T-helper 1 cell treated with Interleukin-12 subunit alpha and Interleukin-12 subunit beta and Interleukin-4 antibody, amounts not matched to agents 30 μg/mL and 1 μg/mL, for 36 hours (primary cell): Measurements from ENCODE around the gene NOBOX.

ENCODE experiments used
- H3K27ac Mint-ChIP-seq: one replicate; pipeline ENCODE4 v1.8.0; 2021; ENCODE audit warnings: mild to moderate bottlenecking, mixed read lengths
- H3K27me3 Mint-ChIP-seq: one replicate; pipeline ENCODE4 v1.8.0; 2021; ENCODE audit warnings: low read depth, mixed read lengths
- H3K36me3 Mint-ChIP-seq: one replicate; pipeline ENCODE4 v1.8.0; 2021; ENCODE audit warnings: low read depth, mixed read lengths
- H3K4me1 Mint-ChIP-seq: one replicate; pipeline ENCODE4 v1.8.0; 2021; ENCODE audit warnings: low read depth, mixed read lengths
- H3K4me3 Mint-ChIP-seq: one replicate; pipeline ENCODE4 v1.8.0; 2021; ENCODE audit warnings: mild to moderate bottlenecking, moderate library complexity, mixed read lengths
- H3K9me3 Mint-ChIP-seq: one replicate; pipeline ENCODE4 v1.8.0; 2021; ENCODE audit warnings: mixed read lengths

NOBOX gene

GRCh38 chr7:144407266-144407931 is 3.9 kb upstream of the NOBOX start:
- no peaks in the 10 kb centered on the region for H3K4me1 Mint-ChIP-seq
- H3K9me3 Mint-ChIP-seq, result no peaks in the 10 kb centered on the region
- H3K27ac Mint-ChIP-seq, result no peak overlapping the region
- peaks cover 14% of the 10 kb centered on the region for H3K27me3 Mint-ChIP-seq
- no peaks in the 10 kb centered on the region for H3K36me3 Mint-ChIP-seq
- H3K4me3 Mint-ChIP-seq, result no peak overlapping the region

- Mint-ChIP-seq H3K27me3 (peaks cover 10% of the 10 kb centered on the region), H3K4me3 (no peak overlapping the region), H3K9me3 (no peaks in the 10 kb centered on the region), H3K27ac (no peak overlapping the region), H3K36me3 (no peaks in the 10 kb centered on the region), H3K4me1 (no peaks in the 10 kb centered on the region)
Measured at GRCh38 chr7:144404946-144405345, 1.5 kb upstream of the NOBOX start.

GRCh38 chr7:144403102-144403501 is 391 bp downstream of the NOBOX start:
- Mint-ChIP-seq H3K4me3 (no peak overlapping the region), H3K9me3 (no peaks in the 10 kb centered on the region), H3K36me3 (no peaks in the 10 kb centered on the region), H3K27ac (no peak overlapping the region), H3K4me1 (no peaks in the 10 kb centered on the region), H3K27me3 (peaks cover 3% of the 10 kb centered on the region)

- Mint-ChIP-seq H3K27ac (no peak overlapping the region), H3K4me1 (no peaks in the 10 kb centered on the region), H3K4me3 (no peak overlapping the region), H3K36me3 (no peaks in the 10 kb centered on the region), H3K27me3 (no peaks in the 10 kb centered on the region), H3K9me3 (no peaks in the 10 kb centered on the region)
Measured at GRCh38 chr7:144401490-144401889, 2.0 kb downstream of the NOBOX start.

GRCh38 chr7:144399946-144400345 is 3.5 kb downstream of the NOBOX start:
- Mint-ChIP-seq H3K27ac (no peak overlapping the region), H3K4me3 (no peak overlapping the region)

GRCh38 chr7:144398911-144399310 is 4.6 kb downstream of the NOBOX start:
- Mint-ChIP-seq H3K4me3 (no peak overlapping the region), H3K9me3 (no peaks in the 10 kb centered on the region), H3K36me3 (no peaks in the 10 kb centered on the region), H3K27ac (no peak overlapping the region), H3K4me1 (no peaks in the 10 kb centered on the region), H3K27me3 (peaks cover 5% of the 10 kb centered on the region)

More at GRCh38 chr7:144399946-144400345, 3.5 kb downstream of the NOBOX start:
- Mint-ChIP-seq H3K27me3 (peaks cover 5% of the 10 kb centered on the region), H3K36me3 (no peaks in the 10 kb centered on the region), H3K9me3 (no peaks in the 10 kb centered on the region), H3K4me1 (no peaks in the 10 kb centered on the region)

- Mint-ChIP-seq H3K36me3 (no peaks in the 10 kb centered on the region), H3K27ac (no peak overlapping the region), H3K4me1 (no peaks in the 10 kb centered on the region), H3K4me3 (no peak overlapping the region), H3K27me3 (peaks cover 5% of the 10 kb centered on the region), H3K9me3 (no peaks in the 10 kb centered on the region)
Measured at GRCh38 chr7:144398291-144398690, 5.2 kb downstream of the NOBOX start.

- H3K27ac Mint-ChIP-seq, result no peak overlapping the region
- no peak overlapping the region for H3K4me3 Mint-ChIP-seq
- H3K4me1 Mint-ChIP-seq, result no peaks in the 10 kb centered on the region
- H3K27me3 Mint-ChIP-seq, result peaks cover 5% of the 10 kb centered on the region
- no peaks in the 10 kb centered on the region for H3K36me3 Mint-ChIP-seq
- no peaks in the 10 kb centered on the region for H3K9me3 Mint-ChIP-seq
Measured at GRCh38 chr7:144397086-144397485, 6.4 kb downstream of the NOBOX start.

GRCh38 chr7:144391823-144392255 is 11.7 kb downstream of the NOBOX start:
- Mint-ChIP-seq H3K4me1 (peaks cover 2% of the 10 kb centered on the region), H3K36me3 (no peaks in the 10 kb centered on the region), H3K9me3 (no peaks in the 10 kb centered on the region), H3K4me3 (peak overlapping the region; percentile 12), H3K27me3 (peaks cover 5% of the 10 kb centered on the region), H3K27ac (no peak overlapping the region)

- Mint-ChIP-seq H3K4me3 (no peak overlapping the region), H3K27me3 (peaks cover 5% of the 10 kb centered on the region), H3K4me1 (peaks cover 2% of the 10 kb centered on the region), H3K9me3 (no peaks in the 10 kb centered on the region), H3K36me3 (no peaks in the 10 kb centered on the region), H3K27ac (no peak overlapping the region)
Measured at GRCh38 chr7:144391014-144391413, 12.5 kb downstream of the NOBOX start.

- H3K9me3 Mint-ChIP-seq, result no peaks in the 10 kb centered on the region
- H3K27me3 Mint-ChIP-seq, result peaks cover 2% of the 10 kb centered on the region
- H3K4me1 Mint-ChIP-seq, result peaks cover 2% of the 10 kb centered on the region
- H3K36me3 Mint-ChIP-seq, result no peaks in the 10 kb centered on the region
- no peak overlapping the region for H3K4me3 Mint-ChIP-seq
- no peak overlapping the region for H3K27ac Mint-ChIP-seq
Measured at GRCh38 chr7:144390481-144390880, 13.0 kb downstream of the NOBOX start.

GRCh38 chr7:144388950-144389349 is 14.5 kb downstream of the NOBOX start:
- H3K36me3 Mint-ChIP-seq, result no peaks in the 10 kb centered on the region

GRCh38 chr7:144386741-144387140 is 16.8 kb downstream of the NOBOX start:
- Mint-ChIP-seq H3K27ac (no peak overlapping the region), H3K36me3 (no peaks in the 10 kb centered on the region), H3K4me3 (no peak overlapping the region), H3K9me3 (no peaks in the 10 kb centered on the region), H3K27me3 (no peaks in the 10 kb centered on the region), H3K4me1 (peaks cover 5% of the 10 kb centered on the region)

More at GRCh38 chr7:144388950-144389349, 14.5 kb downstream of the NOBOX start:
- H3K27me3 Mint-ChIP-seq, result no peaks in the 10 kb centered on the region
- H3K9me3 Mint-ChIP-seq, result no peaks in the 10 kb centered on the region
- peaks cover 7% of the 10 kb centered on the region for H3K4me1 Mint-ChIP-seq
- no peak overlapping the region for H3K4me3 Mint-ChIP-seq
- no peak overlapping the region for H3K27ac Mint-ChIP-seq

- H3K27ac Mint-ChIP-seq, result no peak overlapping the region
- no peak overlapping the region for H3K4me3 Mint-ChIP-seq
- H3K4me1 Mint-ChIP-seq, result peaks cover 4% of the 10 kb centered on the region
- H3K36me3 Mint-ChIP-seq, result no peaks in the 10 kb centered on the region
- H3K27me3 Mint-ChIP-seq, result no peaks in the 10 kb centered on the region
- H3K9me3 Mint-ChIP-seq, result no peaks in the 10 kb centered on the region
Measured at GRCh38 chr7:144384555-144385245, 18.8 kb downstream of the NOBOX start.

- no peaks in the 10 kb centered on the region for H3K9me3 Mint-ChIP-seq
- peaks cover 4% of the 10 kb centered on the region for H3K4me1 Mint-ChIP-seq
- H3K27me3 Mint-ChIP-seq, result no peaks in the 10 kb centered on the region
- H3K4me3 Mint-ChIP-seq, result no peak overlapping the region
- H3K27ac Mint-ChIP-seq, result no peak overlapping the region
- no peaks in the 10 kb centered on the region for H3K36me3 Mint-ChIP-seq
Measured at GRCh38 chr7:144384071-144384470, 19.4 kb downstream of the NOBOX start.
